ENCODE data around the gene TWNK. TPM values are rescaled to one million over a fixed set of nuclear protein-coding genes. Genes with fewer than 3 reads are reported as not detected.

The TWNK gene
- total and polyA plus RNA-seq, 2 donors (not counting 3 experiments of a cell fraction or from before 2014, with no cell fraction given): 5.6 to 10.9 TPM

DNA sequence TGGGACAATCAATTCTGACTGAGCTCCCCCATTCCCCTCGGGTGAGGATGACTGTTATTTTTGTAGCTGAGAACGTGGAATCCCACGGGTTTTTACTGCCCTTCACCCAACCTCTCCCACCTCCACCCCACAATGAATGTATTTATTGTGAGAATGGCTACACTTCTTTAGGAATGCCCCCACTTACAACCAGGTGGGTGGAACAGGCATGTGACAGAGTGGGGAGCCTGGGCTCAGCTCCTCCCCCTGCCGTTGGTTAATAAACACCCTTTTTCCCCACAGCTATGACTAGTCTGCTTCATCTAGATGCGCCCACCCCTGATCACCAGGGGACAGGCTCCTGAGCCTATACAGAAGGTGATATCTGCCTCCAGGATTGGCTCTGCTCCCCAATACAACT is 2.0 kb upstream of the TWNK start:
- ChIA-PET POLR2A (no interaction called here), CTCF (interaction anchor here (1.1 to 1.4 kb wide), 3 partner anchors 13 to 29 kb away, joined by 3 to 4 read pairs (median 3); partner anchors contain the start of gene SEMA4G)
- Histone ChIP-seq H3K79me2 (ENCODE audit: control insufficient read depth, insufficient read depth, low read length) (peaks cover 26% of the 10 kb centered on the region), H3K27ac (ENCODE audit: insufficient read depth, low read depth, low read length) (no peak overlapping the region), H3K36me3 (ENCODE audit: control insufficient read depth in 2 of 2, extremely low read depth in 1 of 2, insufficient read depth in 2 of 2, low read length in 2 of 2) (peaks cover 0 to 14% of the 10 kb centered on the region in 2 experiments), H2AFZ (ENCODE audit: low read depth, low read length) (no peak overlapping the region), H3K4me2 (ENCODE audit: insufficient read depth, low read length) (no peak overlapping the region), H3K9ac (replicated peaks; ENCODE audit: extremely low read depth, insufficient read depth, low read length) (no peak overlapping the region), H3K4me1 (ENCODE audit: control insufficient read depth, extremely low read depth, insufficient read depth, low read length) (peaks cover 12% of the 10 kb centered on the region), H3K9me3 (replicated peaks; ENCODE audit: control insufficient read depth, insufficient read depth, low read length) (no peaks in the 10 kb centered on the region), H3K4me3 (replicated peaks in 1 of 3; ENCODE audit: insufficient read depth in 1 of 3, low read depth in 1 of 3, low read length in 3 of 3) (no peak overlapping the region), H3K9me1 (replicated peaks; ENCODE audit: control insufficient read depth, extremely low read depth, insufficient read depth, low read length) (no peaks in the 10 kb centered on the region), H3K27me3 (ENCODE audit: control insufficient read depth in 2 of 2, insufficient read depth in 2 of 2, low read length in 2 of 2) (no peaks in the 10 kb centered on the region), H4K20me1 (replicated peaks; ENCODE audit: control insufficient read depth, extremely low read depth, insufficient read depth, low read length) (no peaks in the 10 kb centered on the region)
- intact Hi-C loops (cut with micrococcal nuclease): no loop called here
- no peak for FAIRE-seq
- no peak for DNase-seq (ENCODE audit: low read depth, low spot score)
- dilution Hi-C loops (cut with MboI; ENCODE audit: extremely low pct_ligation_motif_present, low sequenced_read_pairs): no loop called here
- TF ChIP-seq POLR2AphosphoS5 (IDR thresholded peaks at IDR 0.05; ENCODE audit: insufficient read depth, low read depth, low read length): no peak
- no peak for TF ChIP-seq FOS (IDR thresholded peaks at IDR 0.05; ENCODE audit: borderline replicate concordance, insufficient read depth, low read length)
- TF ChIP-seq POLR2A (IDR thresholded peaks at IDR 0.05; ENCODE audit: low read depth, low read length): no peak
- no peak for TF ChIP-seq GATA2 (IDR thresholded peaks at IDR 0.05; ENCODE audit: insufficient read depth, insufficient read length, low read depth, low read length)
- TF ChIP-seq MYC (IDR thresholded peaks at IDR 0.05; ENCODE audit: low read depth, low read length): no peak
- TF ChIP-seq EZH2 (IDR thresholded peaks at IDR 0.05; ENCODE audit: borderline replicate concordance, low read depth, low read length, severe bottlenecking): no peak
- TF ChIP-seq, protein P1, sequence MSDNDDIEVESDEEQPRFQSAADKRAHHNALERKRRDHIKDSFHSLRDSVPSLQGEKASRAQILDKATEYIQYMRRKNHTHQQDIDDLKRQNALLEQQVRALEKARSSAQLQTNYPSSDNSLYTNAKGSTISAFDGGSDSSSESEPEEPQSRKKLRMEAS (IDR thresholded peaks at IDR 0.05; ENCODE audit: insufficient read depth, insufficient read length): no peak
- no peak for TF ChIP-seq JUN (IDR thresholded peaks at IDR 0.05; ENCODE audit: borderline replicate concordance, insufficient read depth, insufficient read length, low read depth)
- TF ChIP-seq, protein P2, sequence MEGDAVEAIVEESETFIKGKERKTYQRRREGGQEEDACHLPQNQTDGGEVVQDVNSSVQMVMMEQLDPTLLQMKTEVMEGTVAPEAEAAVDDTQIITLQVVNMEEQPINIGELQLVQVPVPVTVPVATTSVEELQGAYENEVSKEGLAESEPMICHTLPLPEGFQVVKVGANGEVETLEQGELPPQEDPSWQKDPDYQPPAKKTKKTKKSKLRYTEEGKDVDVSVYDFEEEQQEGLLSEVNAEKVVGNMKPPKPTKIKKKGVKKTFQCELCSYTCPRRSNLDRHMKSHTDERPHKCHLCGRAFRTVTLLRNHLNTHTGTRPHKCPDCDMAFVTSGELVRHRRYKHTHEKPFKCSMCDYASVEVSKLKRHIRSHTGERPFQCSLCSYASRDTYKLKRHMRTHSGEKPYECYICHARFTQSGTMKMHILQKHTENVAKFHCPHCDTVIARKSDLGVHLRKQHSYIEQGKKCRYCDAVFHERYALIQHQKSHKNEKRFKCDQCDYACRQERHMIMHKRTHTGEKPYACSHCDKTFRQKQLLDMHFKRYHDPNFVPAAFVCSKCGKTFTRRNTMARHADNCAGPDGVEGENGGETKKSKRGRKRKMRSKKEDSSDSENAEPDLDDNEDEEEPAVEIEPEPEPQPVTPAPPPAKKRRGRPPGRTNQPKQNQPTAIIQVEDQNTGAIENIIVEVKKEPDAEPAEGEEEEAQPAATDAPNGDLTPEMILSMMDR (IDR thresholded peaks at IDR 0.05; ENCODE audit: extremely low read depth in 1 of 2, insufficient read depth in 1 of 2, low read depth in 1 of 2, low read length in 2 of 2): no peak
- no TSS peak for BruUV-seq (replicated peaks)
